GM21360 (cell line): Measurements from ENCODE around the gene ZAP70.

Experiments
- ATAC-seq: cut with Tn5 transposase; IDR thresholded peaks from one replicate; pipeline ENCODE4 v1.9.1; 2021; ENCODE audit warnings: mild to moderate bottlenecking, moderate library complexity; ENCODE audit not compliant: unreplicated experiment

The ZAP70 gene

DNA sequence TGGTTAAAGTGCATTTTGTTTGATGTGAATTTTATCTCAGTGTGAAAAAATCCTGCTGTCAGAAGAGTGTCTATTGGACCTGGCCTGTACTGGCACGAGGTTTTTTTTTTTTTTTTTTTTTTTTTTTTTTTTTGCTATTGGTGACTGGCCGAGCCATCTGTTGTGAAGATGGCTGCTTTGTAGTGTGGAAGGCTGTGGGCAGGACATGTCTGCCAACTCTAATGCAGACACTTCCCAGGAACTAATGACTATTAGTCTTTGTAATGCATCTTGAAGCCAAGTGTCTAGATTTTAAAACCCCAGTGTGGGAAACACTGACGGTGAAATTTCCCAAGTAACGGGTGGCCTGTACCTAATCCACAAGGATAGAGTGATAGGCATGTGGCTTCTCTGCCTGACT lies 34.3 kb downstream of the ZAP70 start:
- no peak for ATAC-seq

GRCh38 chr2:97749581-97749980 lies 36.2 kb downstream of the ZAP70 start:
- ATAC-seq, result no peak

DNA sequence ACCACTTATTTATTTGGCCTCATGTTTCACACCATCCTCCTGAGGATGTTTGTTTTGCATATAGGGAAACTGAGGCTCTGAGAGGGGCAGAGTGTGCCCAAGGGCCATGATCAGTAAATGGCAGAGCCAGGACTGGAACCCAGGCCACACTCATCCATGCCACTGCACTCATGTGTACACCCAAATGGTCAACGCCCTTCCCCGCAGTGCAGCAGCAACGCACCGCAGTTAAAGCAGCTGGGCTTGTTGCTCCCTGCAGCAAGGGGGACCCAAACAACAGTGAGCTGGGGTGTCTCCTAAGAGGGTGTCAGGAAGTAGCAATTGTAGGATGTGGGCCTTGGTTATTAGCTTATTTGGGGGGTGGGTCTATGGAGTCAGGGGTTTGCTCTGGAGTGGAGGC lies 36.6 kb downstream of the ZAP70 start:
- ATAC-seq, result no peak

- no peak for ATAC-seq
These were observed 38.4 kb downstream of the ZAP70 start for GRCh38 chr2:97751752-97752151.

DNA sequence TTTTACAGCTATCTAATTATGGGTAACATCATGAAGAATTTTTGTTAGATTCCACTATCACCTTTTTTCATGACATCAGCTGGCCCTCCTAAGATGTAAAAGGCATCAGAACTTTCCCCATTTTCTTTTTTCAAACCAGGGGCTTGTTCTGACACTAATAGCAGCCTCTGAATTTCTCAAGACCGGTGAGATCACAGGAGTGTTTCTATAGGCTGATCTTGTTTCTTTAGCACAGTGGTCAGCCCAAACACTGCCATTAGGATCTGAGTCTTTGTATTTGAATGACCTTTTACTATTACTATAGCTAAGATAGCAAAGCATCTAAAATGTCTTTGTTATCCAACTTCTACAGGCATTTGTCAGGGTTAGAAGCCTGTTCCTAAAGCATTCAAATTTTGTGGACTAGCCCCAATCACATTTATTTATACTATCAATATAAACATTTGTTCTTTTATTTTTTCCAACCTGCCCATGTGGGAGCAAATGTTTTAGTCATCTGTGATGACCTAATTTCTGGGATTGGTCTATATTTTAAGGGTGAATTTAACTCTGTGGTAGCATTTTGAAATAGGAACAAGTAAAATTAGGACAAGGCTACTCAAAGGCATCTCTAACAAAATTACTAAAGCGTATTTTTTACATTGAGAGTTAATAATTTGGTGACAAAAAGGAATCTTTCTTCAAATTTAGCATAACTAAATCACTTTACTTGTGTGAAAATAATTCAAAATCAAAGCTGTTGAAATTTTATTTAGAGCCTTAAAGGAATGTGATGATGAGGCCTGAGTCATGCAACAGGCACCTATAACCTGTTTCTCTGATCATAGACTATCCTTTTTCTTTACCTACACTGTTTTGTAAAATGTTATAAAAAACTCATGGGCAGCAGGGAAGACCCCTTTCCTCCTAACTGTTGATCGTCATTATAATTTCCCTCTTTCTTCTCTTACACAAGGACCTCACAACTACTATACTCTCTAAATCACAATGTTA lies 39.3 kb downstream of the ZAP70 start:
- no peak for ATAC-seq

GRCh38 chr2:97754690-97755346 lies 41.4 kb downstream of the ZAP70 start:
- ATAC-seq, result no peak

DNA sequence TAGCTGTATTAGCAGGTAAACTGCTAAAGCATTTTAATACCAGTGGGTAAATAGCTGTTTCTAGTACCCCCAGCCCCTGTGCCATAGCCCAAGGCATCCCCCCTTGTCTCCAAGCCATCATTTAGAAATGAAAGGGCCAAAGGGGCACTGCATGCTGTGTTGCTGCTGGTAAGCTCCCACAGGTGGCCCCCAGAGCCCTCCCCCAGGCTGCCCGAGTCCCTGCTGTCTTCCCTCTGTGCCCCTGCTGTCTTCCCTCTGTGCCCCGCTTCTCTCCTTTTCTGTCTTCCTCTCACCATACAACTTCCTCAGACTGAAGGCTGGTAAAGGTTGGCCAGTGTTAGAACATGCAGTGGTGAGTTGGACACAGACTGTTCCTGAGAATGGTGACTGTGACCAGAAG lies 42.1 kb downstream of the ZAP70 start:
- no peak for ATAC-seq

- ATAC-seq, result no peak
These were observed 43.7 kb downstream of the ZAP70 start for GRCh38 chr2:97757062-97757461.

DNA sequence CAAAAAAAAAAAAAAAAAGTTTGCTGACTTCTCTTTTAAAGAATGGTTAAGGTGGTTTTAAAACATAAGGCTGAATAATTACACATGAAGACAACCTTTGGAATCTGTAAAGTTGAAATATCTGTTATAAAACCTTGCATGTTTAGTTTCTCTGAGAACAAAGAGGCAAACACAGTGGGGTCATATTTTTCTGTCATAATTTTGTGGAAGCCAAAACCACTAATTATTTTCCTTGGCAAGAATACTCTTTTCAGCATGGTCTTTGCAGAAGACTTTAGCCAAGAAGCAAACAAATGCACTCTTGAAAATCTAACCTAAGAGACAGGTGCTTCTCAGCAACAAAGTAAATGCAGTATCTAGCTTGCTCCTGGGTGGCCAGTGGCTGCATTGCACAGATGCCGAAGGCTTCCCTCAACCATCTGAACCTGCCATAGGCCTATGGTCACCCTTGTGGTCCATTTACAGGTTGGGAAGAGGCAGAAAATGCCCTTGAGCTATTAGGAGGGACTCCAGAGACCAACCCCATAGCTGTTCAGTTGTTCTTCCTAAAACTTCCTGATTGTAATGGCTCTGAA lies 44.8 kb downstream of the ZAP70 start:
- no peak for ATAC-seq

- no peak for ATAC-seq
These were observed 46.5 kb downstream of the ZAP70 start for GRCh38 chr2:97759727-97760407.

DNA sequence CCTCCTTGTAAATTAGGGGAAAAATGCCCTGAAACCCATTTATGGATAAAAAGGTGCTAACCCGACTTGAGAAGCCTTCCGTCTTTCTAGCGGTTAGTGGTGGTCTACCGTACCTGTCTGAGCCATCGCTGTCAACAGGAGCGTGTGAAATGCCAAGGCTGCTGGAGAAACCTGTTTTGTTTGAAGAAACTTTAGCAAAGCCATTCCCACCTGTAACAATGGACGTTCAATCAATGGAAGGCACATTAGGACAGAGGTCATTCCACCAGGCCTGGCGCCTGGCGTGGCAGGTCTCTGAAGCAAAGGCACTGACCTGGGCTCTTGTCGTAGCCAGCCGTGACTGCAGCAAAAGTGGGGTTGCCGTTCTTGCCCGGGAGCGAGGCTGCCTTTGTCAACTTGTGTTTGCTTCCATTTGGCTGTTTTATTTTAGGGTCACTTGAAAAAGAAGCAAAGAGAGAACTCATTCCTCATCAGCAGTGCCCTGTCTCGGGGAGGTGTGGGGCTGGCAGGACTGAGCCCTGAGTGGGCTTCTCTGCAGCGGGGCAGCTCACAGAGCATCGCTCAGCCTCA lies 47.2 kb downstream of the ZAP70 start:
- ATAC-seq, result no peak

DNA sequence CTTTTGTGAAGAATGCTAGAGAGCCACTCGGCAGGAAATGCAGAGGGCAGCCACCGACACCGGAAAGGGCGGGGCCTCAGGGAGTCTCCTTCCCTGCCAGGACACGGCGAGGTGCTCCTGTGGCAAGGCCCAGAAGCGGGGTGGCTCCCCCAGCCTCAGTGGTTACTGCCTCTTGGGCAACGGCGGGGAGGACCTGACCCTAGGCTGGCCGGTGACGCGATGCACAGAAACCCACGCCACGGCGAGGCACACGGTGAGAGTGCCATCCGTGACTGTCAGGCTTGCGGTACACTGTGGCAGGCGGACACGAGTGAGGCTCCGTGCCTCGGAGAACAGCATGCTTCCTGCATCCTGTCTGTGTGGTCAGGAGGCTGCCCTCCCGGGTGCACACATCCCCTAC lies 47.8 kb downstream of the ZAP70 start:
- ATAC-seq, result no peak

- ATAC-seq, result no peak
These were observed 49.9 kb downstream of the ZAP70 start for GRCh38 chr2:97763176-97763845.

- no peak for ATAC-seq
These were observed 51.3 kb downstream of the ZAP70 start for GRCh38 chr2:97764559-97765263.

DNA sequence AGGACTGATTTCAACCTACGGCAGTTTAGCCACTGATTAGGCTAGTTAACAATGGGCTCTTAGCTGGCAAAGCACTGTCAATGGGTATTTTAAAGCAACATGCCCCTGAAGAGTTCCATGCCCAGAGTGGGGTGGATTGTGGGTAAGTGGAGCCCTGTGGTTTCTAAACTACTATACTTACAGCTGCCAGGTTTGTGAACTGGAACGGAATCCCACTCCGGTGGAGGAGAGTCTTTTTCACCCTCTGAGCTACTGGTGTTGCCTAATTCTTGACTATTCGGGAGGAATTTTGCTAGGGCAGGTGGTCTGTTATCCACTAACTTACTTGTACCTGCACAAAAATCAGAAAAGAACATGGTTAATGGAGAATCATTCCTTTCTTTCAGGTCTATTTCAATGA lies 52.6 kb downstream of the ZAP70 start:
- no peak for ATAC-seq

DNA sequence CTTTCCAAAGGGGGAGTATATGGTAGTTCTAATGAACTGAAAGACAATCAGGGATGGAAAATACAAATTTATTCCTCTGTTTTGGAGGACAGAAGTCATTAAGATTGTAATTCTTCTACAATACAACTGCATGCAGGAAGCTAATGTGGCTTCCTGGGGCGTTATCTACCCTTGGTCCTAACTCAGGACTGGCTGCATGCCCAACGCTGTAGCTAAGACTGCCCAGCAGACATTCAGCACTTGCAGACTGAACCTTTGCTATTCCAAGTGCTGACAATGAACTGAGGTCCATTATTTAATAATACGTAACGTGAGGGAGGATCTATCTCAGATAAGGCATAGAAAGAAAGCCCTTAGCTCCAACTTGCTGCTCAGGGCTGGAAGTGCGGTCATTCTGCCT lies 53.2 kb downstream of the ZAP70 start:
- ATAC-seq, result no peak

GRCh38 chr2:97769308-97769707 lies 55.9 kb downstream of the ZAP70 start:
- no peak for ATAC-seq

- no peak for ATAC-seq
These were observed 56.3 kb downstream of the ZAP70 start for GRCh38 chr2:97769711-97770110.

- no peak for ATAC-seq
These were observed 57.1 kb downstream of the ZAP70 start for GRCh38 chr2:97770445-97770844.

DNA sequence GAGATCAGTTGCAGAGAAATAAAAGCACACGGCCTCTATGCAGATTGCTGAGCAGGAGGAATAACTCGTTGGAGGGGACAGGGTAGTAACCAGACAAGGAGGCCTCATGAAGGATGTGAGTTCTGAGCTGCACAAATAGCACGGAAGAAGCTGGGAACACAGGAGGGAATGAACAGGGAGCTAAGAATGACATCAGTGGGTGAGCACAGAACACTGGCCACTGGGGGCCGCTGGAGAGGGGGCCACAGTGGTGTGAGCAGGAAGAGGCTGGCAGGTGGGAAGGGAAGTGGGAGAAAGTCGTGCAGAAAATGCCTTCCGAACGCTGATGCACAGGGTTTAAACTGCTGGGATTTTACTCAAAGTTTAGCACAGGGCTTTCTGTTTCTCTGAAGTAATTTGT lies 61.0 kb downstream of the ZAP70 start:
- ATAC-seq, result no peak
